Measurements from ENCODE around the gene SOD3.

Gene SOD3

GRCh38 chr4:24783506-24783905, 11.9 kb upstream of the SOD3 start:
- no peak overlapping the region for H3K27ac ChIP-seq
- TF ChIP-seq CTCF (conservative IDR thresholded peaks at IDR 0.05), result no peak

- no peak overlapping the region for H3K27ac ChIP-seq
- TF ChIP-seq CTCF (conservative IDR thresholded peaks at IDR 0.05), result no peak
Observed at GRCh38 chr4:24791043-24791442, 4.3 kb upstream of the SOD3 start.

- H3K27ac ChIP-seq, result no peak overlapping the region
- TF ChIP-seq CTCF (conservative IDR thresholded peaks at IDR 0.05), result no peak
Observed at GRCh38 chr4:24792552-24792951, 2.8 kb upstream of the SOD3 start.

- peak; percentile 67 for TF ChIP-seq CTCF (conservative IDR thresholded peaks at IDR 0.05)
- no peak overlapping the region for H3K27ac ChIP-seq
Observed at GRCh38 chr4:24793219-24794005, 2.0 kb upstream of the SOD3 start.

- TF ChIP-seq CTCF (conservative IDR thresholded peaks at IDR 0.05), result no peak
- no peak overlapping the region for H3K27ac ChIP-seq
Observed at GRCh38 chr4:24794051-24794450, 1.3 kb upstream of the SOD3 start.

GRCh38 chr4:24794480-24794879, 893 bp upstream of the SOD3 start:
- no peak overlapping the region for H3K27ac ChIP-seq
- TF ChIP-seq CTCF (conservative IDR thresholded peaks at IDR 0.05), result no peak

GRCh38 chr4:24795666-24796381, 451 bp downstream of the SOD3 start:
- no peak overlapping the region for H3K27ac ChIP-seq
- TF ChIP-seq CTCF (conservative IDR thresholded peaks at IDR 0.05), result no peak

Measured in VCaP (cell line).